ENCODE results near the gene TMEM117.

Gene TMEM117

GRCh38 chr12:44336577-44336976, 500.7 kb downstream of the TMEM117 start:
- WGBS, 2 donors (ENCODE audit: extremely low coverage in 2 of 2, insufficient read length in 2 of 2, insufficient replicate concordance in 1 of 2), result no CpG with 5 or more reads among the region's 2 CpGs
- Histone ChIP-seq H2BK12ac (ENCODE audit: low read length) (no peak overlapping the region), H3K36me3 (replicated peaks in 1 of 2; ENCODE audit: control insufficient read depth in 2 of 2, insufficient read depth in 2 of 2, low read length in 2 of 2) (no peaks in the 10 kb centered on the region), H3K4me2 (ENCODE audit: insufficient read depth, low read length, poor library complexity, severe bottlenecking) (no peak overlapping the region), H3K14ac (ENCODE audit: low read length) (no peak overlapping the region), H2AFZ (ENCODE audit: low read length) (no peak overlapping the region), H4K91ac (ENCODE audit: low read depth, low read length, poor library complexity) (no peak overlapping the region), H2BK120ac (ENCODE audit: low read depth, low read length) (no peak overlapping the region), H3K4ac (ENCODE audit: low read length) (no peak overlapping the region), H3K9me3 (replicated peaks in 1 of 2; ENCODE audit: control insufficient read depth in 2 of 2, insufficient read depth in 1 of 2, low read depth in 1 of 2, low read length in 2 of 2) (no peaks in the 10 kb centered on the region), H2AK5ac (ENCODE audit: low read depth, low read length) (no peak overlapping the region), H3K4me1 (ENCODE audit: control insufficient read depth in 2 of 2, insufficient read depth in 1 of 2, low read depth in 1 of 2, low read length in 2 of 2) (no peaks in the 10 kb centered on the region), H3K79me1 (ENCODE audit: low read depth, low read length) (no peaks in the 10 kb centered on the region), H3K9ac (ENCODE audit: low read depth, low read length, poor library complexity) (no peak overlapping the region), H3K18ac (ENCODE audit: low read length) (no peak overlapping the region), H2BK5ac (ENCODE audit: low read length) (no peak overlapping the region), H2BK15ac (ENCODE audit: low read length) (no peak overlapping the region), H3K27ac (replicated peaks; ENCODE audit: low read length) (no peak overlapping the region), H3K27me3 (ENCODE audit: control insufficient read depth in 3 of 3, insufficient read depth in 3 of 3, low read depth in 1 of 3, low read length in 3 of 3) (no peaks in the 10 kb centered on the region), H3K23ac (ENCODE audit: low read depth, low read length, poor library complexity) (no peak overlapping the region), H4K8ac (ENCODE audit: low read depth, low read length) (no peak overlapping the region), H3K4me3 (ENCODE audit: low read length in 2 of 2) (no peak overlapping the region)
- no peak for DNase-seq (ENCODE audit: low spot score)

- Histone ChIP-seq H2BK120ac (ENCODE audit: low read depth, low read length) (no peak overlapping the region), H3K4ac (ENCODE audit: low read length) (no peak overlapping the region), H3K18ac (ENCODE audit: low read length) (no peak overlapping the region), H3K4me2 (ENCODE audit: insufficient read depth, low read length, poor library complexity, severe bottlenecking) (no peak overlapping the region), H2BK15ac (ENCODE audit: low read length) (no peak overlapping the region), H4K91ac (ENCODE audit: low read depth, low read length, poor library complexity) (no peak overlapping the region), H3K9me3 (replicated peaks in 1 of 2; ENCODE audit: control insufficient read depth in 2 of 2, insufficient read depth in 1 of 2, low read depth in 1 of 2, low read length in 2 of 2) (no peaks in the 10 kb centered on the region), H3K23ac (ENCODE audit: low read depth, low read length, poor library complexity) (no peak overlapping the region), H2AFZ (ENCODE audit: low read length) (no peak overlapping the region), H3K9ac (ENCODE audit: low read depth, low read length, poor library complexity) (no peak overlapping the region), H2BK12ac (ENCODE audit: low read length) (no peak overlapping the region), H3K4me1 (ENCODE audit: control insufficient read depth in 2 of 2, insufficient read depth in 1 of 2, low read depth in 1 of 2, low read length in 2 of 2) (no peaks in the 10 kb centered on the region), H3K36me3 (replicated peaks in 1 of 2; ENCODE audit: control insufficient read depth in 2 of 2, insufficient read depth in 2 of 2, low read length in 2 of 2) (no peaks in the 10 kb centered on the region), H2AK5ac (ENCODE audit: low read depth, low read length) (no peak overlapping the region), H3K27me3 (ENCODE audit: control insufficient read depth in 3 of 3, insufficient read depth in 3 of 3, low read depth in 1 of 3, low read length in 3 of 3) (no peaks in the 10 kb centered on the region), H4K8ac (ENCODE audit: low read depth, low read length) (no peak overlapping the region), H3K14ac (ENCODE audit: low read length) (no peak overlapping the region), H3K79me1 (ENCODE audit: low read depth, low read length) (no peaks in the 10 kb centered on the region), H2BK5ac (ENCODE audit: low read length) (no peak overlapping the region), H3K27ac (replicated peaks; ENCODE audit: low read length) (no peak overlapping the region), H3K4me3 (ENCODE audit: low read length in 2 of 2) (no peak overlapping the region)
- DNase-seq (ENCODE audit: low spot score), result no peak
Observed at GRCh38 chr12:44342371-44342770, 506.5 kb downstream of the TMEM117 start.

- H2BK12ac ChIP-seq (ENCODE audit: low read length), result no peak overlapping the region
- no peak overlapping the region for H2AK5ac ChIP-seq (ENCODE audit: low read depth, low read length)
- no peak overlapping the region for H2AFZ ChIP-seq (ENCODE audit: low read length)
- H3K23ac ChIP-seq (ENCODE audit: low read depth, low read length, poor library complexity), result no peak overlapping the region
- H3K9ac ChIP-seq (ENCODE audit: low read depth, low read length, poor library complexity), result no peak overlapping the region
- no peak for DNase-seq (ENCODE audit: low spot score)
- H3K36me3 ChIP-seq (replicated peaks in 1 of 2; ENCODE audit: control insufficient read depth in 2 of 2, insufficient read depth in 2 of 2, low read length in 2 of 2), result no peaks in the 10 kb centered on the region
- no peak overlapping the region for H3K4me3 ChIP-seq (ENCODE audit: low read length in 2 of 2)
- no peak overlapping the region for H2BK120ac ChIP-seq (ENCODE audit: low read depth, low read length)
- no peaks in the 10 kb centered on the region for H3K4me1 ChIP-seq (ENCODE audit: control insufficient read depth in 2 of 2, insufficient read depth in 1 of 2, low read depth in 1 of 2, low read length in 2 of 2)
- no peak overlapping the region for H3K27ac ChIP-seq (replicated peaks; ENCODE audit: low read length)
- H3K4ac ChIP-seq (ENCODE audit: low read length), result no peak overlapping the region
- H3K14ac ChIP-seq (ENCODE audit: low read length), result no peak overlapping the region
- H3K4me2 ChIP-seq (ENCODE audit: insufficient read depth, low read length, poor library complexity, severe bottlenecking), result no peak overlapping the region
- H3K79me1 ChIP-seq (ENCODE audit: low read depth, low read length), result no peaks in the 10 kb centered on the region
- no peak overlapping the region for H2BK5ac ChIP-seq (ENCODE audit: low read length)
- H3K18ac ChIP-seq (ENCODE audit: low read length), result no peak overlapping the region
- H4K91ac ChIP-seq (ENCODE audit: low read depth, low read length, poor library complexity), result no peak overlapping the region
- no peaks in the 10 kb centered on the region for H3K27me3 ChIP-seq (ENCODE audit: control insufficient read depth in 3 of 3, insufficient read depth in 3 of 3, low read depth in 1 of 3, low read length in 3 of 3)
- no peak overlapping the region for H4K8ac ChIP-seq (ENCODE audit: low read depth, low read length)
- no peaks in the 10 kb centered on the region for H3K9me3 ChIP-seq (replicated peaks in 1 of 2; ENCODE audit: control insufficient read depth in 2 of 2, insufficient read depth in 1 of 2, low read depth in 1 of 2, low read length in 2 of 2)
- no peak overlapping the region for H2BK15ac ChIP-seq (ENCODE audit: low read length)
Observed at GRCh38 chr12:44347145-44347544, 511.3 kb downstream of the TMEM117 start.

- Histone ChIP-seq H3K4me1 (ENCODE audit: control insufficient read depth in 2 of 2, insufficient read depth in 1 of 2, low read depth in 1 of 2, low read length in 2 of 2) (no peaks in the 10 kb centered on the region), H4K8ac (ENCODE audit: low read depth, low read length) (no peak overlapping the region), H3K79me1 (ENCODE audit: low read depth, low read length) (no peaks in the 10 kb centered on the region), H3K36me3 (replicated peaks in 1 of 2; ENCODE audit: control insufficient read depth in 2 of 2, insufficient read depth in 2 of 2, low read length in 2 of 2) (no peaks in the 10 kb centered on the region), H3K4me3 (ENCODE audit: low read length in 2 of 2) (no peak overlapping the region), H3K9ac (ENCODE audit: low read depth, low read length, poor library complexity) (no peak overlapping the region), H2AFZ (ENCODE audit: low read length) (no peak overlapping the region), H3K18ac (ENCODE audit: low read length) (no peak overlapping the region), H3K4ac (ENCODE audit: low read length) (no peak overlapping the region), H3K9me3 (replicated peaks in 1 of 2; ENCODE audit: control insufficient read depth in 2 of 2, insufficient read depth in 1 of 2, low read depth in 1 of 2, low read length in 2 of 2) (no peaks in the 10 kb centered on the region), H2BK12ac (ENCODE audit: low read length) (no peak overlapping the region), H3K14ac (ENCODE audit: low read length) (no peak overlapping the region), H4K91ac (ENCODE audit: low read depth, low read length, poor library complexity) (no peak overlapping the region), H3K27me3 (ENCODE audit: control insufficient read depth in 3 of 3, insufficient read depth in 3 of 3, low read depth in 1 of 3, low read length in 3 of 3) (no peaks in the 10 kb centered on the region), H2AK5ac (ENCODE audit: low read depth, low read length) (no peak overlapping the region), H3K23ac (ENCODE audit: low read depth, low read length, poor library complexity) (no peak overlapping the region), H2BK120ac (ENCODE audit: low read depth, low read length) (no peak overlapping the region), H3K4me2 (ENCODE audit: insufficient read depth, low read length, poor library complexity, severe bottlenecking) (no peak overlapping the region), H2BK15ac (ENCODE audit: low read length) (no peak overlapping the region), H3K27ac (replicated peaks; ENCODE audit: low read length) (no peak overlapping the region), H2BK5ac (ENCODE audit: low read length) (no peak overlapping the region)
- no peak for DNase-seq (ENCODE audit: low spot score)
- WGBS, 2 donors (ENCODE audit: extremely low coverage in 2 of 2, insufficient read length in 2 of 2, insufficient replicate concordance in 1 of 2), result no CpG with 5 or more reads among the region's 2 CpGs
Observed at GRCh38 chr12:44357494-44357893, 521.6 kb downstream of the TMEM117 start.
